SK-N-SH (cell line): ENCODE data around the gene CLDN7. TPM values are rescaled to one million over a fixed set of nuclear protein-coding genes. Genes with fewer than 3 reads are reported as not detected.
A peak's percentile ranks its signal among the peaks of the same experiment; 100 is the strongest.

ENCODE experiments used
- CTCF ChIA-PET: fragments of 300-600, 350-600 bp; formaldehyde crosslinking; extraction: SDS; loops from one replicate; lab custom pipeline; 2021; lab: Yijun Ruan, JAX
- POLR2A ChIA-PET: fragments of 350-600 bp; sonication (Branson Sonifier 250); formaldehyde crosslinking; extraction: SDS; loops from one replicate; lab custom pipeline; 2020; ENCODE audit warnings: antibody characterized with exemption, inconsistent platforms; lab: Yijun Ruan, JAX
- DNase-seq: peaks from one replicate; pipeline ENCODE4 v3.0.0; 2012
- H2AFZ ChIP-seq: fragments of 200-600 bp; sonication (generic); 2 replicates; pipeline ENCODE4 v1.8.1; 2016; ENCODE audit warnings: antibody characterized with exemption, mild to moderate bottlenecking, low read depth
- H3F3A ChIP-seq: fragments of 200-600 bp; sonication (generic); replicated peaks from 2 replicates; pipeline ENCODE3; 2016; ENCODE audit warnings: antibody characterized with exemption, mild to moderate bottlenecking; ENCODE audit not compliant: insufficient read depth
- H3K27ac ChIP-seq, 2 experiments: fragments of 200-500 bp in 1 of 2; fragments of 200-600 bp in 1 of 2; sonication (Bioruptor generic) in 1 of 2; sonication (generic), shearing (Covaris generic) in 1 of 2; 2 replicates each; pipeline versions ENCODE4 v1.5.1 to v1.6.1; 2014 to 2016; ENCODE audit warnings: low read depth in 2 of 2, inconsistent platforms in 1 of 2, low read length in 1 of 2, mild to moderate bottlenecking in 1 of 2, mixed read lengths in 1 of 2
- H3K27me3 ChIP-seq: fragments of 200-600 bp; sonication (generic), shearing (Covaris generic); 2 replicates; pipeline ENCODE4 v1.6.1; 2016; ENCODE audit warnings: mixed run types; ENCODE audit not compliant: insufficient read depth
- H3K36me3 ChIP-seq, 2 experiments: fragments of 200-500 bp in 1 of 2; fragments of 200-600 bp in 1 of 2; sonication (Bioruptor generic) in 1 of 2; sonication (generic) in 1 of 2; replicated peaks in 1 of 2; 2 replicates each; pipeline versions ENCODE3 to v1.5.1; 2014 to 2016; ENCODE audit warnings: low read length in 1 of 2, mild to moderate bottlenecking in 1 of 2; ENCODE audit not compliant: insufficient read depth in 2 of 2, control insufficient read depth in 1 of 2
- H3K4me1 ChIP-seq, 2 experiments: fragments of 200-500 bp in 1 of 2; fragments of 200-600 bp in 1 of 2; sonication (Bioruptor generic) in 1 of 2; sonication (generic), shearing (Covaris generic) in 1 of 2; 2 replicates each; pipeline versions ENCODE4 v1.5.1 to v1.6.1; 2014 to 2016; ENCODE audit warnings: low read depth in 1 of 2, low read length in 1 of 2, mixed run types in 1 of 2; ENCODE audit not compliant: insufficient read depth in 2 of 2, control insufficient read depth in 1 of 2
- H3K4me2 ChIP-seq: fragments of 200-600 bp; sonication (generic), shearing (Covaris generic); 2 replicates; pipeline ENCODE4 v1.6.1; 2017; ENCODE audit warnings: mixed run types
- H3K4me3 ChIP-seq, 2 experiments: fragments of 200-500 bp in 1 of 2; fragments of 200-600 bp in 1 of 2; sonication (Bioruptor generic) in 1 of 2; sonication (generic), shearing (Covaris generic) in 1 of 2; 2 replicates each; pipeline versions ENCODE4 v1.5.1 to v1.8.1; 2014 to 2016; ENCODE audit warnings: low read depth in 2 of 2, inconsistent platforms in 1 of 2, low read length in 1 of 2, mild to moderate bottlenecking in 1 of 2, mixed read lengths in 1 of 2, moderate library complexity in 1 of 2
- H3K79me2 ChIP-seq: fragments of 200-600 bp; sonication (generic); 2 replicates; pipeline ENCODE4 v1.8.1; 2017; ENCODE audit warnings: mild to moderate bottlenecking; ENCODE audit not compliant: insufficient read depth
- H3K9ac ChIP-seq: fragments of 200-600 bp; sonication (generic); 2 replicates; pipeline ENCODE4 v1.6.1; 2017; ENCODE audit warnings: mixed run types
- H3K9me2 ChIP-seq: fragments of 200-600 bp; sonication (generic); 2 replicates; pipeline ENCODE4 v1.6.1; 2017; ENCODE audit warnings: mixed run types
- H3K9me3 ChIP-seq: fragments of 200-600 bp; sonication (generic); 2 replicates; pipeline ENCODE4 v1.6.1; 2017; ENCODE audit warnings: mixed run types, mild to moderate bottlenecking, moderate library complexity
- H4K20me1 ChIP-seq: fragments of 200-600 bp; sonication (generic); 2 replicates; pipeline ENCODE4 v1.6.1; 2017; ENCODE audit warnings: mild to moderate bottlenecking, mixed run types; ENCODE audit not compliant: insufficient read depth
- CHD2 ChIP-seq: fragments of 150-350 bp; IDR thresholded peaks from 2 replicates; pipeline ENCODE4 v1.6.1; 2018; ENCODE audit warnings: low read length; ENCODE audit not compliant: partially characterized antibody
- CTCF ChIP-seq: fragments of 200-600 bp; sonication (generic); IDR thresholded peaks from 2 replicates; pipeline ENCODE4 v1.6.1; 2017; ENCODE audit warnings: antibody characterized with exemption, mild to moderate bottlenecking, moderate library complexity
- EP300 ChIP-seq, 2 experiments: IDR thresholded peaks; 2 replicates each; pipeline versions ENCODE4 v1.4.0 to v1.6.1; 2012; ENCODE audit warnings: borderline replicate concordance in 1 of 2, low read depth in 1 of 2, low read length in 1 of 2
- FOXM1 ChIP-seq: IDR thresholded peaks from 2 replicates; pipeline ENCODE4 v1.4.0; 2012; ENCODE audit warnings: low read depth, mild to moderate bottlenecking
- MEF2A ChIP-seq: IDR thresholded peaks from 2 replicates; pipeline ENCODE4 v1.4.0; 2012; ENCODE audit warnings: low read depth, borderline replicate concordance
- MXI1 ChIP-seq: IDR thresholded peaks from 2 replicates; pipeline ENCODE4 v1.6.1; 2012; ENCODE audit warnings: mild to moderate bottlenecking, low read depth, low read length, improper control_type of control experiment
- PBX3 ChIP-seq: IDR thresholded peaks from 2 replicates; pipeline ENCODE4; 2012
- POLR2AphosphoS5 ChIP-seq: IDR thresholded peaks from 2 replicates; pipeline ENCODE4 v1.6.1; 2012; ENCODE audit warnings: low read depth, low read length
- RFX5 ChIP-seq: IDR thresholded peaks from 2 replicates; pipeline ENCODE4 v1.6.1; 2012; ENCODE audit warnings: mild to moderate bottlenecking, improper control_type of control experiment, low read length
- SMC3 ChIP-seq: IDR thresholded peaks from 2 replicates; pipeline ENCODE4 v1.6.1; 2012; ENCODE audit warnings: low read depth, low read length, improper control_type of control experiment
- TCF12 ChIP-seq: IDR thresholded peaks from 2 replicates; pipeline ENCODE4 v1.4.0; 2012
- USF2 ChIP-seq: fragments of 150-350 bp; IDR thresholded peaks from 2 replicates; pipeline ENCODE4 v1.6.1; 2017; ENCODE audit warnings: antibody characterized with exemption, low read length, low read depth, borderline replicate concordance
- ZBTB33 ChIP-seq: IDR thresholded peaks from 2 replicates; pipeline ENCODE4 v1.4.0; 2012; ENCODE audit warnings: low read depth, borderline replicate concordance
- WGBS: methylation state at CpG from one replicate; pipeline ENCODE4 v1.1.6; 2017; ENCODE audit warnings: low lambda C conversion rate; 5-methylcytosine and 5-hydroxymethylcytosine counted together
- polyA plus RNA-seq, 3 experiments: library from polyadenylated mRNA; depleted of rRNA; stranded (reverse); fragments of >200 nt; gene quantifications; 2 replicates each; pipeline ENCODE4 v1.2.3, GENCODE V29; 2012

The CLDN7 gene
- polyA plus RNA-seq, 1 of the 3 experiments (the other 2 are of a cell fraction) = 5.0 TPM

GRCh38 chr17:7221278-7222092 is 40.8 kb downstream of the CLDN7 start:
- DNase-seq = no peak
- CTCF ChIA-PET = interaction anchor here (0.6 to 4.3 kb wide), 13 partner anchors 7 to 176 kb away, joined by 3 to 44 read pairs (median 5); partner anchors contain the start of genes CTDNEP1, DVL2, GABARAP and PHF23
- Histone ChIP-seq H3K4me1 (peaks cover 16 to 41% of the 10 kb centered on the region in 2 experiments; a peak in 2 of 4 replicates), H3K27ac (peak overlapping the region in 1 of 2 experiments; percentile 76), H4K20me1 (no peaks in the 10 kb centered on the region; the same call in 1 of the 2 replicates), H3K79me2 (peaks cover 33% of the 10 kb centered on the region), H3K9ac (peak overlapping the region; percentile 88; the same call in 1 of the 2 replicates), H3F3A (peaks cover 43% of the 10 kb centered on the region), H3K27me3 (no peaks in the 10 kb centered on the region), H3K9me2 (no peaks in the 10 kb centered on the region), H2AFZ (no peak overlapping the region), H3K4me2 (peak overlapping the region; percentile 100), H3K9me3 (no peaks in the 10 kb centered on the region), H3K36me3 (peaks cover 28 to 42% of the 10 kb centered on the region in 2 experiments), H3K4me3 (peak overlapping the region in 1 of 2 experiments; percentile 79; a peak in 2 of 4 replicates)
- WGBS = 91% methylated on average over 7 of the region's 10 CpGs
- POLR2A ChIA-PET = interaction anchor here (0.6 to 4.9 kb wide), 12 partner anchors 8 to 159 kb away, joined by 3 to 27 read pairs (median 6); partner anchors contain the start of genes CTDNEP1, DVL2, ELP5 and GABARAP
- TF ChIP-seq MEF2A (no peak), CTCF (no peak), ZBTB33 (0 out of 2 replicates have a peak, but pooled peaks have one; percentile 30), USF2 (no peak), POLR2AphosphoS5 (peak; percentile 40; the same call in 1 of the 2 replicates)

- peaks cover 49% of the 10 kb centered on the region for H3F3A ChIP-seq
- H3K36me3 ChIP-seq = peaks cover 28 to 37% of the 10 kb centered on the region in 2 experiments
- peak; percentile 79 for DNase-seq
- no peaks in the 10 kb centered on the region for H3K9me3 ChIP-seq
- H2AFZ ChIP-seq = no peak overlapping the region
- H3K4me2 ChIP-seq = peak overlapping the region; percentile 100
- CTCF ChIA-PET = interaction anchor here (0.9 to 4.3 kb wide), 12 partner anchors 11 to 202 kb away, joined by 3 to 44 read pairs (median 5); partner anchors contain the start of genes CTDNEP1, DVL2, GABARAP and PHF23
- H3K79me2 ChIP-seq = peaks cover 40% of the 10 kb centered on the region
- H4K20me1 ChIP-seq = no peaks in the 10 kb centered on the region; the same call in 1 of the 2 replicates
- POLR2A ChIA-PET = interaction anchor here (0.6 to 4.9 kb wide), 15 partner anchors 9 to 636 kb away, joined by 3 to 27 read pairs (median 4); partner anchors contain the start of genes CTDNEP1, DVL2, ELP5 and GABARAP
- H3K9ac ChIP-seq = peak overlapping the region; percentile 88
- peaks cover 16 to 48% of the 10 kb centered on the region in 2 experiments; a peak in 2 of 4 replicates for H3K4me1 ChIP-seq
- no peaks in the 10 kb centered on the region for H3K9me2 ChIP-seq
- H3K4me3 ChIP-seq = peak overlapping the region; percentile 79 to 99
- 26% methylated on average over 10 of the region's 11 CpGs for WGBS
- no peaks in the 10 kb centered on the region for H3K27me3 ChIP-seq
- H3K27ac ChIP-seq = peak overlapping the region; percentile 76 to 89
- no peak for TF ChIP-seq RFX5
- TF ChIP-seq CHD2 = peak; percentile 2
- TF ChIP-seq MXI1 = no peak; the same call in 1 of the 2 replicates
- peak; percentile 36 for TF ChIP-seq SMC3
- TF ChIP-seq FOXM1 = 0 out of 2 replicates have a peak, but pooled peaks have one; percentile 19
- TF ChIP-seq EP300 (IDR thresholded peaks at IDR 0.05; ENCODE audit: borderline replicate concordance in 1 of 2, low read depth in 1 of 2, low read length in 1 of 2) = no peak
- no peak; the same call in 1 of the 2 replicates for TF ChIP-seq ZBTB33
- no peak for TF ChIP-seq MEF2A
- TF ChIP-seq PBX3 = peak; percentile 2; the same call in 1 of the 2 replicates
- no peak for TF ChIP-seq TCF12
Measured at GRCh38 chr17:7220593-7221277, 41.5 kb downstream of the CLDN7 start.
